MCF 10A (cell line): ENCODE results near the gene LRRC56. TPM values are rescaled to one million over a fixed set of nuclear protein-coding genes. Genes with fewer than 3 reads are reported as not detected.

Experiments
- BruUV-seq: library from RNA; stranded (reverse); fragments of 400-500 nt; replicated peaks from 2 replicates; lab custom pipeline; 2021; lab: Mats Ljungman, UMichigan
- CTCF ChIA-PET: fragments of 300-600 bp; sonication (Branson Sonifier 250); formaldehyde crosslinking; extraction: SDS; loops from one replicate; lab custom pipeline; 2021; ENCODE audit warnings: antibody characterized with exemption, inconsistent platforms; lab: Yijun Ruan, JAX
- POLR2A ChIA-PET: fragments of 300-600, 350-650 bp; sonication (Branson Sonifier 250); formaldehyde crosslinking; extraction: SDS; loops from one replicate; lab custom pipeline; 2020; ENCODE audit warnings: antibody characterized with exemption, inconsistent platforms; lab: Yijun Ruan, JAX
- DNase-seq: peaks from one replicate; pipeline ENCODE4 v3.0.0-alpha.2; 2018; ENCODE audit not compliant: unreplicated experiment
- H3K27ac Mint-ChIP-seq: one replicate; pipeline ENCODE4 v1.8.0; 2022; ENCODE audit warnings: mild to moderate bottlenecking, low read depth, mixed read lengths; ENCODE audit not compliant: unreplicated experiment
- H3K27me3 Mint-ChIP-seq: one replicate; pipeline ENCODE4 v1.8.0; 2022; ENCODE audit warnings: mixed read lengths; ENCODE audit not compliant: insufficient read depth, unreplicated experiment
- H3K36me3 Mint-ChIP-seq: one replicate; pipeline ENCODE4 v1.8.0; 2022; ENCODE audit warnings: mild to moderate bottlenecking, moderate library complexity, mixed read lengths; ENCODE audit not compliant: insufficient read depth, unreplicated experiment
- H3K4me1 Mint-ChIP-seq: one replicate; pipeline ENCODE4 v1.8.0; 2022; ENCODE audit warnings: mixed read lengths; ENCODE audit not compliant: insufficient read depth, unreplicated experiment
- H3K4me3 Mint-ChIP-seq: one replicate; pipeline ENCODE4 v1.8.0; 2022; ENCODE audit warnings: mild to moderate bottlenecking, moderate library complexity, mixed read lengths; ENCODE audit not compliant: unreplicated experiment
- H3K9me3 Mint-ChIP-seq: one replicate; pipeline ENCODE4 v1.8.0; 2022; ENCODE audit warnings: mixed read lengths; ENCODE audit not compliant: unreplicated experiment
- intact Hi-C: fragments of 100-400 bp; cut with micrococcal nuclease; formaldehyde crosslinking; loops from 2 replicates; pipeline ENCODE4 v1.14.1; 2022
- total RNA-seq: library from RNA; stranded (reverse); gene quantifications from 2 replicates; pipeline ENCODE4 v1.2.3, GENCODE V29; 2022
- TF ChIP-seq, protein P1 (sequence below): fragments of 200-600 bp; IDR thresholded peaks from one replicate; pipeline ENCODE4 v1.8.0; 2022; ENCODE audit warnings: antibody characterized with exemption, mild to moderate bottlenecking; ENCODE audit not compliant: unreplicated experiment

LRRC56 gene
- total RNA-seq, 1 experiment from 2014 or later = 0.75 TPM

GRCh38 chr11:567629-568292 lies 30.4 kb downstream of the LRRC56 start:
- no TSS peak for BruUV-seq
- CTCF ChIA-PET = interaction anchor here (0.6 kb wide), 3 partner anchors 61 to 977 kb away, joined by 3 to 4 read pairs (median 3); no protein-coding TSS in a partner anchor
- Mint-ChIP-seq H3K27ac (no peak overlapping the region), H3K4me3 (peak overlapping the region; percentile 70), H3K9me3 (no peaks in the 10 kb centered on the region), H3K36me3 (peaks cover 12% of the 10 kb centered on the region), H3K27me3 (no peaks in the 10 kb centered on the region), H3K4me1 (no peaks in the 10 kb centered on the region)
- POLR2A ChIA-PET = interaction anchor here (0.7 to 2.3 kb wide), 13 partner anchors 8 to 241 kb away, joined by 3 to 11 read pairs (median 4); partner anchors contain the start of genes HRAS, LMNTD2 and PHRF1
- TF ChIP-seq, protein P1, sequence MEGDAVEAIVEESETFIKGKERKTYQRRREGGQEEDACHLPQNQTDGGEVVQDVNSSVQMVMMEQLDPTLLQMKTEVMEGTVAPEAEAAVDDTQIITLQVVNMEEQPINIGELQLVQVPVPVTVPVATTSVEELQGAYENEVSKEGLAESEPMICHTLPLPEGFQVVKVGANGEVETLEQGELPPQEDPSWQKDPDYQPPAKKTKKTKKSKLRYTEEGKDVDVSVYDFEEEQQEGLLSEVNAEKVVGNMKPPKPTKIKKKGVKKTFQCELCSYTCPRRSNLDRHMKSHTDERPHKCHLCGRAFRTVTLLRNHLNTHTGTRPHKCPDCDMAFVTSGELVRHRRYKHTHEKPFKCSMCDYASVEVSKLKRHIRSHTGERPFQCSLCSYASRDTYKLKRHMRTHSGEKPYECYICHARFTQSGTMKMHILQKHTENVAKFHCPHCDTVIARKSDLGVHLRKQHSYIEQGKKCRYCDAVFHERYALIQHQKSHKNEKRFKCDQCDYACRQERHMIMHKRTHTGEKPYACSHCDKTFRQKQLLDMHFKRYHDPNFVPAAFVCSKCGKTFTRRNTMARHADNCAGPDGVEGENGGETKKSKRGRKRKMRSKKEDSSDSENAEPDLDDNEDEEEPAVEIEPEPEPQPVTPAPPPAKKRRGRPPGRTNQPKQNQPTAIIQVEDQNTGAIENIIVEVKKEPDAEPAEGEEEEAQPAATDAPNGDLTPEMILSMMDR = no peak
- intact Hi-C loops = loop anchor here (10.0 kb wide), 2 partner anchors 47 to 157 kb away; partner anchors contain the start of gene IRF7
- no peak for DNase-seq

- H3K4me1 Mint-ChIP-seq = no peaks in the 10 kb centered on the region
- no peak overlapping the region for H3K27ac Mint-ChIP-seq
- H3K27me3 Mint-ChIP-seq = no peaks in the 10 kb centered on the region
- intact Hi-C loops = loop anchor here (10.0 kb wide), 2 partner anchors 46 to 156 kb away; partner anchors contain the start of gene IRF7
- peak; percentile 91 for DNase-seq
- H3K9me3 Mint-ChIP-seq = no peaks in the 10 kb centered on the region
- peaks cover 9% of the 10 kb centered on the region for H3K36me3 Mint-ChIP-seq
- BruUV-seq = no TSS peak
- ChIA-PET CTCF (interaction anchor here (0.6 kb wide), 2 partner anchors 62 to 976 kb away, joined by 3 to 4 read pairs; no protein-coding TSS in a partner anchor), POLR2A (interaction anchor here (0.5 to 2.3 kb wide), 15 partner anchors 7 to 359 kb away, joined by 3 to 11 read pairs (median 3); partner anchors contain the start of genes HRAS, LMNTD2, PHRF1 and RNH1)
- H3K4me3 Mint-ChIP-seq = peak overlapping the region; percentile 70
- TF ChIP-seq, protein P1 = no peak
Measured at GRCh38 chr11:568306-569157, 31.2 kb downstream of the LRRC56 start.

GRCh38 chr11:569158-569885 lies 32.0 kb downstream of the LRRC56 start:
- Mint-ChIP-seq H3K4me1 (peaks cover 2% of the 10 kb centered on the region), H3K4me3 (peak overlapping the region; percentile 63), H3K9me3 (no peaks in the 10 kb centered on the region), H3K27me3 (no peaks in the 10 kb centered on the region), H3K27ac (no peak overlapping the region), H3K36me3 (peaks cover 4% of the 10 kb centered on the region)
- intact Hi-C loops = loop anchor here (10.0 kb wide), 2 partner anchors 45 to 155 kb away; partner anchors contain the start of gene IRF7
- DNase-seq = no peak
- TF ChIP-seq, protein P1 = no peak
- BruUV-seq = no TSS peak
- ChIA-PET CTCF (no interaction called here), POLR2A (interaction anchor here (0.5 to 2.3 kb wide), 9 partner anchors 9 to 360 kb away, joined by 3 to 11 read pairs (median 4); partner anchors contain the start of genes HRAS, LMNTD2 and RNH1)
